Left ventricle myocardium inferior (tissue), 1 donor: ENCODE results near the gene CKLF. TPM values are rescaled to one million over a fixed set of nuclear protein-coding genes. Genes with fewer than 3 reads are reported as not detected.

Source experiments
- DNase-seq: peaks from one replicate; pipeline ENCODE4 v3.0.0-alpha.2; 2020
- H3K27ac ChIP-seq: fragments of 200-600 bp; replicated peaks from 2 replicates; pipeline ENCODE4 v1.8.0; 2021
- H3K27me3 ChIP-seq: fragments of 200-600 bp; 2 replicates; pipeline ENCODE4 v1.8.0; 2021; ENCODE audit warnings: low read depth
- H3K36me3 ChIP-seq: fragments of 200-600 bp; 2 replicates; pipeline ENCODE4 v1.8.0; 2021
- H3K4me1 ChIP-seq: fragments of 200-600 bp; 2 replicates; pipeline ENCODE4 v1.8.0; 2021
- H3K4me3 ChIP-seq: fragments of 200-600 bp; 2 replicates; pipeline ENCODE4 v1.8.0; 2021; ENCODE audit warnings: mild to moderate bottlenecking, moderate library complexity
- H3K9me3 ChIP-seq: fragments of 200-600 bp; replicated peaks from 2 replicates; pipeline ENCODE4 v1.8.0; 2021
- intact Hi-C: fragments of 100-400 bp; cut with micrococcal nuclease; formaldehyde crosslinking; loops from one replicate; pipeline ENCODE4 v1.11.0; 2022
- total RNA-seq: library from RNA; stranded (reverse); fragmentation: NEBNext Ultra II Directional; extraction: Animal tissue kit (Norgen Biotek cat#: 25700); gene quantifications from one replicate; pipeline ENCODE4 v1.2.1, GENCODE V29; 2021
- TF ChIP-seq, protein P1 (sequence below): fragments of 200-600 bp; IDR thresholded peaks from 2 replicates; pipeline ENCODE4 v1.8.0; 2021; ENCODE audit warnings: antibody characterized with exemption, mild to moderate bottlenecking, borderline replicate concordance
- donor health status: DM: no; HTN: yes; CAD: no; lungs with severe emphysema.

CKLF gene
- total RNA-seq, 1 donor from 2014 or later: 7.8 TPM

DNA sequence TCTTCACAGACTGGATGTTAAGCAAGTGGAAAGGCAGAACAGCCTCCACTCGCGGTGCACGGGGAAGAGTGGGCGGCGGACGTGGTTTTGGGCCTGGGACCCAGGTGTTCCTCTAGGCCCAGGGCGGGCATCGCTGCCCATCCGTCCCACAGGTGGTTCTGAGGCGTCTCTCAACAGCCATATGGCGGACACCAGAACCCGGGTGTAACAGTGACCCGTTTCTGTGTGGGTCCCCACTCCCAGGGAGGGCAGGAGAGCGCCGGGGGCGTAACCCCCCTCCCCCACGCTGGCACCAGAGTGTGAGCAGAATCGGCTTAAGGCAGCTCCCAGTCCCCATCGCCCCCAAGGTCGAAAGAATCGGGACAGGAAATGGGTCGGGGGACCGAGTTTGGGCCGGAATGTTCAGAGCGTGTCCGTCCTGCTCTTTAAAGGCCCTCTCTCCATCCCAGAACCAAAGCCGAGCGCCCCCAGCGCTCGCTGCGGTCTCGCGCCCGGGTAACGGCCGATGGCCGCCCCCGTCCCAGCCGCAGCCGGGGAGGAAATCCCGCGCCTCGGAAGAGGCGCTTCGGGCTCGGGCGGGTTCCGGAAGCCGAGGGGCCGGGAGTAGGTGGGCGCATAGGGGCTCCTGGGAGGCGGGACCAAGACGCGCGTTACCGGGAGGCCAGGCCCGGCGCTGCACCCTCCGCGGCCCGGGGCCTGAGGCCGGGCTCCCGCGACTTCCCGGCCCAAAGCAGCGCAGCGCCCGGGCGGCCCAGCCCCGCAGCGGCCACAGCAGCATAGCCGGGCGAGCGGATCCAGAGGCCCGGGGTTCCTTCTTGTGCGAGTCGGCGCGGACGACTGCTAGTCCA, 2.9 kb upstream of the CKLF start, which contains the start of gene TK2:
TSS of gene TK2 (minus strand) at position 839 of the 848 bp plus-strand sequence. CDS start at position 778, 61 bp downstream.
- intact Hi-C loops: loop anchor here (10.0 kb wide), 1 partner anchor 55 kb away; the partner anchor contains the start of gene CMTM3
- H3K4me1 ChIP-seq: peaks cover 72% of the 10 kb centered on the region
- H3K27me3 ChIP-seq: no peaks in the 10 kb centered on the region
- H3K9me3 ChIP-seq: no peaks in the 10 kb centered on the region
- H3K27ac ChIP-seq: peak within 1 kb of the TSS; percentile 99
- peak; percentile 72 for DNase-seq
- H3K4me3 ChIP-seq: peak within 1 kb of the TSS; percentile 89
- peaks cover 17% of the 10 kb centered on the region for H3K36me3 ChIP-seq
- TF ChIP-seq, protein P1, sequence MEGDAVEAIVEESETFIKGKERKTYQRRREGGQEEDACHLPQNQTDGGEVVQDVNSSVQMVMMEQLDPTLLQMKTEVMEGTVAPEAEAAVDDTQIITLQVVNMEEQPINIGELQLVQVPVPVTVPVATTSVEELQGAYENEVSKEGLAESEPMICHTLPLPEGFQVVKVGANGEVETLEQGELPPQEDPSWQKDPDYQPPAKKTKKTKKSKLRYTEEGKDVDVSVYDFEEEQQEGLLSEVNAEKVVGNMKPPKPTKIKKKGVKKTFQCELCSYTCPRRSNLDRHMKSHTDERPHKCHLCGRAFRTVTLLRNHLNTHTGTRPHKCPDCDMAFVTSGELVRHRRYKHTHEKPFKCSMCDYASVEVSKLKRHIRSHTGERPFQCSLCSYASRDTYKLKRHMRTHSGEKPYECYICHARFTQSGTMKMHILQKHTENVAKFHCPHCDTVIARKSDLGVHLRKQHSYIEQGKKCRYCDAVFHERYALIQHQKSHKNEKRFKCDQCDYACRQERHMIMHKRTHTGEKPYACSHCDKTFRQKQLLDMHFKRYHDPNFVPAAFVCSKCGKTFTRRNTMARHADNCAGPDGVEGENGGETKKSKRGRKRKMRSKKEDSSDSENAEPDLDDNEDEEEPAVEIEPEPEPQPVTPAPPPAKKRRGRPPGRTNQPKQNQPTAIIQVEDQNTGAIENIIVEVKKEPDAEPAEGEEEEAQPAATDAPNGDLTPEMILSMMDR: peak; percentile 54

DNA sequence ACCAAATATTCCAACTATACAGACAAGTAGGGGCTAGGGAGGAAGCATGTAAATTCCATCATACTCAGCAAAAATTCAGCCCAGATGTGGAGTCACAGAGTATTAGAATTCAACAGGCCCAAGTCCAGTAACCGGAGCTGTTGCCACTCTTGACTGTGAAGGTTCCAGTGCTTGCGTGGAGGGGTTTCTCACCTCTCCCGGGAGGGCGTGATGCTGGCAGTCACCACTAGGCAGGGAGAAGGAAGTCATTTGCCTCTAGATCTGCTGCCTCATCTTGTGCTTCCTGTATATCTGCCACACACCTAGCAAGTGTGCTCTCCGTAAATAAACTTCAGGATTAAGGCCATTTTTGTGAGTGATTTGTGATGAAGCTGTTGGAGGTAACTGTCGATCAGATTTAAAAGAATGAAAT, 1.0 kb upstream of the CKLF start:
- no peak overlapping the region for H3K4me3 ChIP-seq
- TF ChIP-seq, protein P1: peak; percentile 36
- no peak for DNase-seq

DNA sequence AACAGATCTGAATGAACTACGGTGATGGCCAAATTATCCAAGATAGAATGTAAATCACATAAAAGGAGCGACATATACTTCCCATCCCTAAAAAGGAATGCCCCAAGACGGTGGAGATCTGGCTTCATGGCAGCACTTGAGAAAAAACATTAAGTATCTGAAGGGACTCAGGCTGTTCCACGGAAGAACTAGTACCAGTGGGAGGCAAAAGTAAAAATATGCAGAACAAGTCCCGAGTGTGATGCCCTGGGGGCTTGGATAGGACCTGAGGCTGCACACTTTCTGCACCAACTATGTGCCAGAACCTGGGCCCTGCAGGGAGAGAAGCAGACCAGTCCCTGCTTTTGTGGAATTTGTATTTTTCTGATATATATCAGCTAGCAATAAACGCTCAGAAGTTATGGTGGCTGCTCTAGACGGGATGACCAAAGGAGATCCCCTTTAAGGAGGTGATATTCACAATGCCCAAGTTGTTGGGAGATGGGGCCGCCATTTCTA, 539 bp upstream of the CKLF start:
- no peaks in the 10 kb centered on the region for H3K27me3 ChIP-seq
- peaks cover 77% of the 10 kb centered on the region for H3K4me1 ChIP-seq
- intact Hi-C loops: loop anchor here (10.0 kb wide), 1 partner anchor 53 kb away; the partner anchor contains the start of gene CMTM3
- TF ChIP-seq, protein P1: no peak
- no peak for DNase-seq
- no peaks in the 10 kb centered on the region for H3K9me3 ChIP-seq
- peak overlapping the region; percentile 77 for H3K4me3 ChIP-seq
- peaks cover under 1% of the 10 kb centered on the region for H3K36me3 ChIP-seq
- peak overlapping the region; percentile 99 for H3K27ac ChIP-seq

More for the DNA sequence above, 1.0 kb upstream of the CKLF start:
- H3K27ac ChIP-seq: peak overlapping the region; percentile 99
- peaks cover 6% of the 10 kb centered on the region for H3K36me3 ChIP-seq
- H3K27me3 ChIP-seq: no peaks in the 10 kb centered on the region
- no peaks in the 10 kb centered on the region for H3K9me3 ChIP-seq
- H3K4me1 ChIP-seq: peaks cover 75% of the 10 kb centered on the region
- intact Hi-C loops: loop anchor here (10.0 kb wide), 1 partner anchor 53 kb away; the partner anchor contains the start of gene CMTM3

DNA sequence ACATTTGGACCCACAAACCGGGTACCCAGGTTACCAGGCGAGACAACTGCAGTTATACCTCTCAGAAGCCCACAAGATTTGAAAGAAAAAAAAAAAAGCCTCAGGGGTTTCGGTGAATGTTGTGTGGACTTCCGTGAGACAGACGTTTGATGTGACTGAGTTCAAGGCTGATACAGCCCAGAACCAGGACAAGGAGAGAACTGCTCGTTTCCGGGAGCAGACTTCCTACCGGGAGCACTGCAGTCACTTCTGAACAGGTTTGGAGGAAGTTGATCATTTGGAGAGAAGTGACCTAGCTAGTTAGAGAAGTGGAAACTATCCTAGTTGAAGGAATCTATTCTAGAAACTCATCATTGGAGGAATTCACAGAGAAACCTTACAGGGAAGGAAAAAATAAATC, 847 bp downstream of the CKLF start:
- H3K9me3 ChIP-seq: no peaks in the 10 kb centered on the region

DNA sequence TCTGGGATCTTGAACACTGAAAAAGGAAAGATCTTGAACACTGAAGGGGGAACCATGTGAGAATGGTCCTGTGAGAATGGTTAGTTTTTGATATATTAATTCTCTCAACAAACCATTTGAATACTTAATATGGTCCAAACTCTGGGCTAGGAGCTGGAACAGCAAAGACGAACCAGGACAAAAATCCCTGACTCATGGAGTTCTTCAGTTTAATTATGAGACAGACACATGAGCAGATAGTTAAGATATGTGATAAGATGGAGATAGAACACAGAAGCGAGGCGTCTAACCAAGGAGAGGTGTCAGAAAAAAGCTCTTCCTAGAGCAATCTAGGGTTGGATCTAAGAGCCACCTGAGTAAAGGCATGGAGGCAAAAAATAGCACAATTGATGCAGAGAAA, 1.6 kb downstream of the CKLF start:
- Histone ChIP-seq H3K27me3 (no peaks in the 10 kb centered on the region), H3K9me3 (no peaks in the 10 kb centered on the region), H3K4me3 (no peak overlapping the region), H3K4me1 (peaks cover 55% of the 10 kb centered on the region), H3K36me3 (peaks cover 4% of the 10 kb centered on the region), H3K27ac (no peak overlapping the region)
- TF ChIP-seq, protein P1: no peak
- no peak for DNase-seq
- intact Hi-C loops: loop anchor here (10.0 kb wide), 1 partner anchor 51 kb away; the partner anchor contains the start of gene CMTM3

More for the DNA sequence above, 847 bp downstream of the CKLF start:
- Histone ChIP-seq H3K4me3 (peak overlapping the region; percentile 77), H3K4me1 (peaks cover 63% of the 10 kb centered on the region), H3K27ac (peak overlapping the region; percentile 99), H3K36me3 (no peaks in the 10 kb centered on the region), H3K27me3 (no peaks in the 10 kb centered on the region)
- no peak for DNase-seq
- TF ChIP-seq, protein P1: no peak
- intact Hi-C loops: loop anchor here (10.0 kb wide), 1 partner anchor 52 kb away; the partner anchor contains the start of gene CMTM3
